GM21515 (cell line): Measurements from ENCODE around the gene RNF130.

ENCODE experiments used
- ATAC-seq: cut with Tn5 transposase; IDR thresholded peaks from one replicate; pipeline ENCODE4 v1.9.1; 2021; ENCODE audit not compliant: unreplicated experiment

Gene RNF130

GRCh38 chr5:179923436-179923835, 148.1 kb downstream of the RNF130 start:
- ATAC-seq, result no peak

GRCh38 chr5:179920175-179920574, 151.4 kb downstream of the RNF130 start:
- ATAC-seq, result no peak

- no peak for ATAC-seq
Observed at GRCh38 chr5:179919487-179920060, 152.0 kb downstream of the RNF130 start.

GRCh38 chr5:179918742-179919486, 152.6 kb downstream of the RNF130 start:
- ATAC-seq, result no peak

- ATAC-seq, result no peak
Observed at GRCh38 chr5:179916523-179916922, 155.0 kb downstream of the RNF130 start.

GRCh38 chr5:179915406-179915935, 156.1 kb downstream of the RNF130 start:
- ATAC-seq, result no peak

- no peak for ATAC-seq
Observed at GRCh38 chr5:179914032-179914755, 157.4 kb downstream of the RNF130 start.

GRCh38 chr5:179913461-179913860, 158.1 kb downstream of the RNF130 start:
- no peak for ATAC-seq

- ATAC-seq, result no peak
Observed at GRCh38 chr5:179912951-179913350, 158.6 kb downstream of the RNF130 start.

GRCh38 chr5:179912386-179912785, 159.2 kb downstream of the RNF130 start:
- no peak for ATAC-seq

- ATAC-seq, result no peak
Observed at GRCh38 chr5:179909224-179909623, 162.3 kb downstream of the RNF130 start.

GRCh38 chr5:179908528-179908927, 163.0 kb downstream of the RNF130 start:
- no peak for ATAC-seq

- peak; percentile 75 for ATAC-seq
Observed at GRCh38 chr5:179907556-179908324, 163.8 kb downstream of the RNF130 start, which contains the start of gene TBC1D9B. Gene TBC1D9B (minus strand): TSS chr5:179907897. CDS start chr5:179907821, 76 bp downstream.

- ATAC-seq, result peak; percentile 31
Observed at GRCh38 chr5:179906795-179907555, 164.6 kb downstream of the RNF130 start.

GRCh38 chr5:179906294-179906794, 165.2 kb downstream of the RNF130 start:
- no peak for ATAC-seq

- no peak for ATAC-seq
Observed at GRCh38 chr5:179905161-179905560, 166.4 kb downstream of the RNF130 start.
